ENCODE measurements around the gene PDE2A.

The PDE2A gene

DNA sequence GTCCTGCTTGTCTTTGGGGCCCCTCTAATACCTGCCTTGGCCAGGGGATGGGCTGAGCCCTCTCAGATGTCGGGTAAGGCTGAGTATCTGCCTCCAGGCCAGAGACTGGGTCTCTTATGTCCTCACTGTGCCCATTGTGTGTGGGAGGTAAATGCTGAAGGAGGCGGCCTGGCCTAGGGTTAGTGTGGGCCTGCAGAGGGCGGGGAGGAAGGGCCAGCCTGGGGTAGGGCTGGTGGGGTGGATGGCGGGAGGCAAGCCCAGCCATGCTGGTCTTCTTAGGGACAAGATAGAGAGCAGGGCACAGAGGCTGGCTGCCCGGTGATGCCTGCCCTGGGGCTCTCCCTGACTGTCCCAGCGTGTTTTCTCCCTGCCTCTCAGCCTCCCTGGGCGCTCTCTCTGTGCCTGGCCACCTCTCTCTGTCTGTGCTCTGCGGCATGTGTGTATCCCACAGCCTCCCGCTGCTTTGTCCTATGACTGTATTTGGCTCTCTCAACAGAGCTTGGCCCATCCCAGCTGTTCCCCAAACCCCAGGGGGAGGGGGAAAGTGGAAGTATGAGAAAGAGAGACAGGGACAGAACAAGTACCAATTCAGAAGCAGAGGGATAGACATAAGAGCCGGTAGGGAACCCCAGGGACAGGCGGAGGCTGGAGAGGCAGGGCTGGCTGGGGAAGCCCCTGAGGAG lies 57.0 kb downstream of the PDE2A start:
- DNase-seq: peak in 16 of 56 donors; percentile 19 to 49 (median 26)

DNA sequence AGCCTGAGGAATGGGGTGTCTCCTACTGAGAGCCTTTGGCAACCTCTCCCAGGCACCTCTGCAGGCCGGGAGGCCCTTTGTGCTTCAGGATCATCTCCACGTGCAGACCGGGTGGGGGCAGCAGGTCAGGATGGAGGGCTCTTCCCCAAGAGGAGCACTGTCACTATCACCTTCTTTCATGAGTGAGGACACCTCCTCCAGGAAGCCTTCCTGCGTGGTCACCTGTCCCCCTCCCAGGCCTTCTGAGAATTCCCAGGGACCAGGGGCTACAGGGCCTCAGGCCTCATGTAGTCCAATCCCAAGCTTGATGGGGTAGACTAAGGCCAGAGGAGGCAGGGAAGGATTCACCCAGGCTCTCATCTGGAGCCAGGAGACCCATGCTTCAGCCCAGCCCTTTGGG lies 57.6 kb downstream of the PDE2A start:
- DNase-seq: no peak

DNA sequence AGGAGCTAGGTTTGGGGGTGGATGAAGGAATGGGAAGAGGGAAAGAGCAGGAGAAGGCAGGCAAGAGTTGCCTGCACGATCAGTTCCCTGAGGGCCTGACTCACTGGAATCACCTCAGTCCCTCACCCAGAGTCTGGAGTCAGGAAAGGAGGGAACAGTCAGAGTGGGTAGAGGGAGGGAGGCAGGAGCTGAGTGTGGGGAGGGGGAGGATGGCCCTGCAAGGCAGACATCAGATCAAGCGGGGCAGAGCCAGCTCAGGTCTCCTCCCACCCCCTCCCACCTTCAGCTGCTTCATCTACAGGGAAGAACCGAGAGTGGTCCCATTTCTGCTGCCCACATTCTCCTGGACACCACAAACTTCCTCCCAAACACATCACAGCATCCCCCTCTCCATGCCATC lies 58.9 kb downstream of the PDE2A start:
- DNase-seq: peak in 7 of 56 donors; percentile 14 to 44 (median 31)

DNA sequence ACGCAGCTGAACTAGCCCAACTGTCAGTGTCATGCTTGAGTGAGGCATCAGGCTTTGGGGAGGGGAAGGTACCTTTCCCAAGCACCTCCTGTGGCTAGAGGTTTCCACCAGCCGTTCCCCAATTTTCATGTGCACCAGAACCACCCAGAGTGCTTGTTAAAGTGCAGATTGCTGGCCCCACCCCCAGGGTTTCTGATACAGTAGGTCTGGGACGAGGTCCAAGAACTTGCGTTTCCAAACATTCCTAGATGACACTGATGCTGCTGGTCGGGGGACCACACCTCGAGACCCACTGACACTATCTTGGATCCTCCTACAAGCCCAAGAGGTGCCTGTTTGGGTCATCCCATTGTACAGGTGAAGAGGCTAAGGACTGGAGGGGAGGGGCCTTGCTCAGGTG lies 59.8 kb downstream of the PDE2A start:
- no peak for DNase-seq

DNA sequence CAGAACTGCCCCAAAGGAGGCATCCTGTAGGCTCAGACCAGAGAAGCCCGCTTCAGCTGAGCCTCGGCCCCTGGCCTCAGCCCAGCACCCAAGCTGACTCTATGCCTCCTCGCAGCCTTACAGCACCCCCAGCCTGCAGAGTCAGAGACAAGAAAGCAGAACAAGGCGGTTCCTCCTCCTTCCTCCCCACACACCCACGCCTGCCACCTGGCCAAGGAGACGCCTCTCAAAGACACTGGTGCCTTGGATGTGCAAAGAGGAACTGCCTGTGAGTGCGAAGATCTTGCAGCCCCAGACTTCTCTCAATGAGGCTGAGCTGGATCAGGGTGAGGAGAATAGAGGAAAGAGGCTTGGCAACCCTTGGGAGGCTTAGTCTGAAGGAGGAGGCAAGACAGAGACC lies 60.2 kb downstream of the PDE2A start:
- DNase-seq: peak in 34 of 56 donors; percentile 13 to 81 (median 41)

DNA sequence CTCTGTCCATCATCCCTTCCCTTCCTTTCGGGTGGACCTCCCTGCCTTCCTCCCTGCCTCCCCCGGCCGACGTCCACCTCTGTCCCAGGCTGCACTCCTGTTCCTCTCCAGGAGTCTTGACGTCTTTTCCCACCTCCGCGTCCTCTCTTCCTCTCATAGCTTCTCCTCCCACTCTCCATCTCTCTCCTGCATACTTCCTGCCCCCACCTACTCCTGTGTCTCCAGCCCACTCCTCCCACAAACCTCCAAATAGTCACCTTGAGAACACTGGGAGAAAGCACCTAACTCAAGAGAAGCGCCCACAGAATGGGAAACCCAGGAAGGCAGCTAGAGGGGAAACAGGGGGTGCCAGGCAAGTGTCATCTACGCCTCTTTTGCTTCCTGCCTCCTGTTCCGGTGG lies 60.8 kb downstream of the PDE2A start:
- peak in 1 of 56 donors; percentile 22 for DNase-seq

DNA sequence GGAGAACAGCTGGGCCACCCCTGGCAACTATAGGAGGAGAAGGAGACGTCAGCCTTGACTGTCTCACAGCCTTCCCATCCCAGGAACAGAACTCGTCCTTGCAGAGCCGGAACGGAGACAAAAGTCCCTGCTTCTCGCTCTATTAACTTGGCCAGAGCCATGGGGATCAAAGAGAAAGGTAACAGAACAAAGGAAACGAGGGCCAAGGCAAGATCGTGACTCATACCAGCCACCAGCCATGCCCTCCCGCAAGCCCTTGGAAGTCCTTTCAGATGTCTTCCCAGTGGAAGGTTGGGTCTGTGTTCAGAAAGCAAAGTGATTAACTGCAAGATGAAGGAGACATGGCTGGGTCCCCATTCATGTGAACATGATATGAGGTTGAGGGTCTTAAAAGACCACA lies 64.7 kb downstream of the PDE2A start:
- no peak for DNase-seq

DNA sequence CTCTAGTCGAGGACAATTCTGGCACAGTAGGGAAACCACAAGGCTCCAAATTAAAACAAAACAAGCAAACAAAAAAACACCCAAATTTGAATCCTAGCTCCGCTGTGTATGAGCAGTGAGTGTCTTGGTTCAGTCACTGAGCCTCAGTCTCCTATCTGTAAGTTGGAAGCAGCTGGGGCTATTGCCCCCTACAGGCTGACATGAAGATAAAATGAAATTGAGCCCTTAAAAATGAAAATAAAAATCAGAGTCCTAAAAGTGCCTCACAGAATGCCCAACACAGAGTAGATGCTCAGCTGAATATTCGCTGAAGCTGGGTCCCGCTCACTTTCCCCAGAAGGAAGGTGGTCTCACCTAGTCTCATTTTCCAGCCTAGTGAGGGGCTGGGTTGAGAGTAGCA lies 65.2 kb downstream of the PDE2A start:
- DNase-seq: no peak

DNA sequence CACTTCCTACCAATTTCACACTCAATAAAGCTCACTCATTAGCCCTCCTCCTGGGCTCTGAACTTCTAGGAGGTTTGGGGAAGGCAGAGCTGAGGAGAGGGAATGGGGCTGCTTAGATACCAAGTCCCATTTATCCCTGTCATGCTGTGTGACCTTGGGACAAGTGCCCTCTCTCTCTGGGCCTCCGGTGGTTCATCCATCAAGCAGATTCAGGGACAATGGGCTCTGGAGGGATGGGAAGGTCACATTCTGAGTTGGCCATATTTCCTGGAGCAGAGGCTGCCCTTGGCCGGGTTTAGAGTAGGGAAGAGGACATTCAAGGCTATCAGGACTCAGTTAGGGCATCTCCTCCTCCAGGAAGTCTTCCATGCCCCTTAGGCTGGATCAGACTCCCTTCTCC lies 66.7 kb downstream of the PDE2A start:
- no peak for DNase-seq

DNA sequence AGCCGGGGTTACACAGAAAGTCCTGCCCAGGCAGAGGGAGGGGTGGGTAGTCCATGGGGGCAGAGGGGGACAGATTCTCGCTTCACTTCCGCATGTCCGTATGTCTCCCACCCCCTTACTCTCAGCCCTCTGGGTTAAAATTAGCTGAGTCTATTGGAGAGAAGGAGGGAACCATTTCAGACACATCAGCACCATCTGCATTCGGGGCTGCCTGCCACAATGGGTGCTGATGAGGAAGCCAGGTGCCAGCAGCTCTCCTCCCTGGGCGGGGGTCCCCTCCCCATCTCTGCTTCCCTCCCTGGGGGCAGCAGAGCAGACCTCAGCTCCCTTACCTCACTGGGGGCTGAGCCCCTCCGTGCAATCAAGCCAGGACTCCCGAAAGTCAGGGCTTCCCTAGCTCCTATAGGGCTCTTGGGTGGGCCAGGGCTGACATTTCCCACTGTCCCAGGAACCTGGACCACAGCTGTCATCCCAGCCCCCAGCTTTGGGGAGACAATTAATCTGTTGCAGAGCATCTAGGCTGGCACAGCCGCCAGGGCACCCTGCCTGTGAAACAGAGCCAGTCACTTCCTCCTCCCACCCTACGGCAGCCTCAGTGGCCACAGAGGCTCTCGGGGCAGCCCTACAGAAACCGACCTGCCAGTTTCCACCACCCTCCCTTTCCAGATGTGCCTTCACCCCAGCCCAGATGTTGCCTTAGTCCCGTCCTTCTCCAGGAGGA lies 67.3 kb downstream of the PDE2A start:
- no peak for DNase-seq

DNA sequence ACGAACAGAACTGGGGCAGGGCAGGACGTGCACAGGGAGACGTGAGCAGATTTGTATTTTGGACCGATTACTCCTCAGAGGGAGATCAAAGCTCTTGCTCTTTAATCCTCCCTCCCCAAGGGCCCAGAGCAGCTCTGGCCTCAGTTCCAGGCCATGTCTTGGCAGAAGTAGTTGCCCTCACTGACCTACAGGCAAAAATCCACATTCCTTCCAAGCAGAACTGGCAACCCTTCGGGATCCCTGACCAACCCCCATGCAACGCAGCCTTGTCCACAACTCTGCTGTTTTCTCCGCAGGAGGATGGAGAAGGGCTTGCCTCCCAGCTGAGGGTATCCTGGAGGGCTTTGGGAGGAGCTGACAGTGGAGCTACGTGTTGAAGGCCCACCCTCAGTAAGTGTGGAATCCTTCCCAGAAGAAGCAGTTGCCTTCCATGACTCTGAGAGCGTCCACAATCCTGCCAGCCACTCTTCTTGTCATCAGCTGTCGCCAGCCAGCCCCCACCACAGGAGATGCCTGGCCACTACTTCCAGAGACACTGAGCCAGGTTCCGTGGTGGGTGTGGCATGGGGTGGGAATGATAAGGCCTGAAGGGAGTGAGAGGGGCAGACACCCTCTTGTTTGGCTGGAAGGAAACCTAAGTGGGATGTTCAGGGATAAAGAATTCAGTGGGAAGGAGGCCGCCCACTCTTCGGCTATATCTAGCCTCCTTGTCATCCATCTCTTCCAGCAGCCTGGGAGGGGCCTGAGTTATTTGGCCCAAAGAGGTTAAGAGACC lies 68.1 kb downstream of the PDE2A start:
- DNase-seq: peak in 4 of 56 donors; percentile 9 to 43 (median 16)

DNA sequence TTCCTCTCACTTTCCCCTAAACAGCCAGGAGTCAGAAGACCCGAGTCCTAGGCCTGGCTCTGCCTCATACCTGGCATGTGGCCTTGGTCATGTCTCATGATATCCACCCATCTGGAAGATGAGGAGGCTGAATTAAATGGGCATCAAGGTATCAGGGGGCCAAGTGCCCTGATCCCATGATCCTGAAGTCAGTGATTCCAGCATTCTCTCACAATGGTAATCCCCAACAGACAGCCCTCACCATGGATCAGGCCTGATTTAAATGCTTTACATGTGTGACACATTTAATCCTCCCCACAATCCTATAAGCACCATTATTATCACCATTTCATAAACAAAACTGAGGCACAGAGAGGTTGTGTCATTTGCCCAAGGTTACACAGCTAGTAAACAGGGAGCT lies 70.0 kb downstream of the PDE2A start:
- DNase-seq: no peak

DNA sequence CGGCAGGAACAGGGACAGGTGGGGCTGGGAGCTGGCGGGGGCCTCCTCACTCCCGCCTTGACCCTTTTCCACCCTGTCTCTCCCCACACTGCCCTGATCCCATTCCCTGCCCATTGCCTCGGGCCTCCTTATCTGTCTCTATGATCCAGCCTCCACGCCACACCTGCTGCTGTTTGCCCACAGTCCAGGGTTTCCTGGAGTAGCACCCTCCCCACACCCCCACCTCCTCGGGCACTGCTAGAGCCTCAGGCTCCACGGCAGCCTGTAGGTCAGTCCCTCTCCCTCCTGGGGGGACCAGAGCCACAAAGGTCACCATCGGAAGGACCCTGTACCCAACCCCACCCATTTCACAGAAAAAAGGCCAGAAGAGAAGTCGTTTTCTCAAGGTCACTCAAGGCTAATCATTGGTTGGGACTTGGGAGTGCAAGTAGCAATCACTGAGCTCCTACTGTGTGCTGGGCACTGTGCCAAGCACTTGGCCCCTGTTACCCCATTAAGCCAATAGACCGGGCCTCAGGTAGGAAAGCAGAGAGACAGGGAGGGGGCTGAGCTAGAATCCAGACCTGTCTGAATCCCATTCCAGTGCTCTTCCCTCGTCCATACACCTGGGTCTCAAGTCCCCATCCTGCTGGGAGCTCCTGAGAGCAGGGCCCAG lies 71.8 kb downstream of the PDE2A start:
- no peak for DNase-seq

DNA sequence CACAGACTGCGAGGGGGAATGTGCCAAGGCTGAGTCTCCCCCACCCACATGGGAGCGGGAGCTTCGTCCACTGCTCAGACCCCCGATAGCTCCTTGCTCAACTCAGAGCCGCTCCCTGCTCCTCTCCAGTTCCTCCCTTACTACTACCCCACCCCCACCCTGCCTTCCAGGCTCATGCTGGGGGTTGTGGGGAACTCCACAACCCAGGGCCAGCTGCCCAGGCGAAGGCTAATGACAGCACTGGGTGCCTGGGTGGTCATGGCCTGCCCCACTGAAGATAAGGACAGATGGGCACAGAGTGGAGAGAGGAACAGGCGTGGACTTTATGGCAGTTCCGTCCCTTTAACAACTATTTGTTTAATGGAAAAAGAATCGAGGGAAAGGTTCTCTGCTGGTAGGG lies 73.7 kb downstream of the PDE2A start:
- DNase-seq: no peak

DNA sequence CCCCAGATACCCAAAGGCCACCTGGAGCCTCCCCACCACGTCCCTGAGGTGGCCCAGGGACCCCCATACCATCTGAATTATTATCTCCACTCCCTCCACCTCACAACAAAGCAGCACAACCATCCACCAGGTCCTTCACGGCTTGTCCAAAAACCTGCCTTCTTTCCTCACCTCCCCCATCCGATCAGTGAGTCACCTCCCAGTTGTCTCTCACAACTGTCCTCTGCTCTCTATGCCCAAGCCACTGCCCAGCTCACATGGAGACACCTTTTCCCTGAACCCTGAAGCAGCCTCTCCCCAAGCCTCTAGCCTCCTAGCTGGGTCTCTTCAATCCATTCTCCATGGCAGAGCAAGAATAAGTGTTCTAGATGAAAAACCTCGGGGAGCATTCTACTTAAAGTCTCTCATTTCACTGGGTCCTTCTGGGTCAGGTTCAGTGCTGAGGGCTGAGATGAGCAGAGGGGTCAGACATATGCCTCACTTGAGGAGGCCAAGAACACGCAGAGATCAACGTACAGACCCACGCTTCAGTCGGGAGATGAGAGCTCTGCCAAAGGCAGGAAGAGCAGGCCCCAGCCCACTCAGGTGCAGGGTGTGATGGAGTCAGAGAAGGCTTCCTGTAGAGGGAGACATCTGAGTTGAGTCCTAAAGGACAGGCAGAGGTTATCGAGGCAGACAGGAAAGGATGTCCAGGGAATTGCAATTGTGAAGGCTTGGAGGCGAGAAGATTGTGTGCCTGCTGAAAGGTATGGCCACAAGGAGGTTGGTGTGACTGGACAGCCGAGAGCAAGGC lies 74.7 kb downstream of the PDE2A start:
- DNase-seq: no peak

DNA sequence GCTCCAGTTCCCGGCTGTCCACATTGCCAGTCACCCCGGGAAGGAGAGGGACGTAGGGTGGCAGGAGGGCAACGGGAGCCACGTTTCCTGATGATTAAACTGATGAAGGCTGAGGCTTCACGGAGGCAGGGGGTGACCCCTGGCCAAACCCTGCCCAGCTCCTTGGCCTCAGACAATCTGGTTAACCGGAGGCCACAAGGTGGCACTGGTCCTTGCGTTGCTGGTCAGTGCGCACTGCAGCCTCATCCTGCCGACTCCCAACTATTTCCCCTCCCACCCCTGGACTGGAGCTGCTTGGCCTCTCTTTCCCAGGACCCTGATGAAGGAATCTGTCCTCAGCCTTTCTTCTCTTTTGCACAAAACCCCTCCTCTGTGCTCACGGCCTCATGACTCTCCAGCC lies 75.3 kb downstream of the PDE2A start:
- peak in 19 of 56 donors; percentile 6 to 68 (median 33) for DNase-seq

DNA sequence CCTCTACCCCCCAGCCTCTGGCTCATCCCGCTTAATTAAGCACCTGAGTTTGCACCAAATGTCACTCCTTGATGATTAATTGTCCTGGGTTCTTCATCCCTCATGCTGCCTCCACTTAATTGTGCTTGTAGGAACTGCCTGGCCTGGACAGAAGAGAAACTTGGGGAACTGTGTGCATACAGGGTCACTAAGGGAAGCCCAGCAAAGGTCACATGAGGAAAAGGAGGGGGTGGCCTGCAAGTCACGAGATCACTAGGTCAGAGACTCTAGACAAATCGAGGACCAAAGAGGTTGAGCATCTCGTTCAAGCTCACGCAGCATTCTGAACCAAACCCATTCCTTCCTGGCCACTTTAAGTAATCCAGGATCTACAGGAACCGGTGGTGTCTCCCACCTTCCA lies 75.8 kb downstream of the PDE2A start:
- DNase-seq: no peak

DNA sequence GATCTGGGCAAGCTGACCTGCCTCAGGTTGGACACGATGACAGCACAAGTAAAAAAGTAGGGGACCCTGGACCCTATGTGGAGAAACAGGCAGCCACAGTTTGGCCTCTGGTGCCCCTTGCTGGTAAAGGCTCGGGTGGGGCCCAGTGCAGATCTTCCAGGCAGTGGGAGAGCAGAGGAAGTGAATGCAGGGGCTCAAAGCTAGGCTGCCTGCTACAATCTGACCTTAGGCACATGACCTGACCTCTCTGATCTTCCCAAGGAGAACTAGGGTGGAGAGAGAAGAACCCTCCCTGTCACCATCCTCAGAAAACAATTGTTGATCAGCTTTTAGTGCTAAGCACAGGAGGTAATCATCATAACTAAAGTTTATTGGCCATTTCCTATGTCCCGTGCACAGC lies 76.5 kb downstream of the PDE2A start:
- DNase-seq: no peak

DNA sequence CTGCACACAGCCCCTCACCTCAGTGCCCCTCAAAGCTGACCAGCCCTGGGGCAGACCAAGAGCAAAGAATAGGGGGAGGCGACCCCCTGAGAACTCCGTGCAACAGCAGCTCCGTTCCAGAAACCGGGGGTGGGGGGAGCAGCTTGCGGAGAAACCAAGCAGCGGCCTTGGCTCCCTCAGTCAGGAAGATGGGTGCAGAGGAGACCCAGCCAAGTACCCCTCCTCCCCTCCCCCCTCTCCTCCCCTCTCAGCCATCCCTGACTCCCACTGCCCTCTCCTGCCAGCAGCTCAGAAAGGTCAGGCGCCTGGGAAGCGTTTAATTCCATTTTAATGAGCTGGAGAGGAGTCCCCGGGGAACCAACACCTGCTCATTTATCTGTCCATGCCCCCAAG lies 78.9 kb downstream of the PDE2A start:
- DNase-seq: no peak

DNA sequence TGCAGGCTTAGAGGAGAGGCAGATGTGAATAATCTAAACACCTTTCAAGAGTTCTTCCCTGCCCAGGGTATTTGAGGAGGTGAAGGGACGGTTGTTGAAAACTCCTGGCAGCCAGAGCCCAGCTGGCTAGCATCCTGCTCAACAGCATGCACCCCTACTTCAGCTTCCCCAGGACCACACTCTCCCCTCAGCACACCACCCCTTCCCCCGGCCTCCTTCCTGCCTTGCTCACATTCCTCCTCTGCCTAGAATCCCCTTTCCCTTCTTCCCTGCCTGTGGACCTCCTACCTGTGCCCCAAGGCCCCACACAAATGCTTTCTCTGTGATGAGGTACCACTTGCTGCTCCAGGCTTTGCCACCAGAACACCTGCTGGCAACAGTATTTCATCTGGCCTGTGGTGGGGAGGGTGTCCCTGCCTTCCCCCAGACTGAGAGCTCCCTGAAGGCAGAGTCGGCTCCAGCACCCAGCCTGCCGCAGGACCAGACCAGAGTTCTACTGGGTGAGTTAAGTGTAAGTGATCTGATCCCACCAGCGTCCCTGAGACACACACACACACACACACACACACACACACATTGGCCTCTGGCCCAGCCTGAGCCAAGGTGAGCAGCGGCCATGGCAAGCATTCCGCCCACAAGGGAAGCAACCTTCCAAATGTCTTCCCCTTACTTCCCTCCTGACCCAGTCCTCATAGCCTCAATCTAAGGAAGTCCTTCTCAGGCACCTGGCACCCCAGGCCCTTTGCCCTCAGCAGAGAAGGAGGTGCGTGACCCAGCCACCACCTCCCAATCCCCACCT lies 79.5 kb downstream of the PDE2A start:
- DNase-seq: no peak
